Measurements from ENCODE around the gene PHACTR3. TPM values are rescaled to one million over a fixed set of nuclear protein-coding genes. Genes with fewer than 3 reads are reported as not detected.

The PHACTR3 gene
- total and polyA plus RNA-seq, 2 experiments from 2014 or later, result 0.45 to 0.61 TPM

- no peak for TF ChIP-seq REST (IDR thresholded peaks at IDR 0.05; ENCODE audit: unreplicated experiment)
Observed at GRCh38 chr20:59662856-59663512, 58.6 kb downstream of the PHACTR3 start (continued).

- Mint-ChIP-seq H3K4me3 (no peak overlapping the region), H3K4me1 (no peaks in the 10 kb centered on the region), H3K27me3 (ENCODE audit: insufficient read depth, low read depth, poor library complexity) (peaks cover 18% of the 10 kb centered on the region), H3K27ac (no peak overlapping the region), H3K36me3 (ENCODE audit: low read depth) (peaks cover 3% of the 10 kb centered on the region; the same call in 2 of the 3 replicates), H3K9me3 (peaks cover 14% of the 10 kb centered on the region)
- Histone ChIP-seq H3K4me3 (no peak overlapping the region), H2AFZ (no peak overlapping the region), H3K27me3 (ENCODE audit: insufficient read depth) (peaks cover 4% of the 10 kb centered on the region; the same call in 1 of the 2 replicates), H3K4me1 (ENCODE audit: insufficient read depth) (no peaks in the 10 kb centered on the region), H3K36me3 (ENCODE audit: insufficient read depth) (no peaks in the 10 kb centered on the region), H3F3A (replicated peaks; ENCODE audit: low read depth) (no peaks in the 10 kb centered on the region), H3K79me2 (replicated peaks; ENCODE audit: insufficient read depth) (no peaks in the 10 kb centered on the region), H3K4me2 (no peak overlapping the region), H3K9me2 (ENCODE audit: insufficient read depth) (no peaks in the 10 kb centered on the region), H3K27ac (ENCODE audit: low read depth) (no peak overlapping the region), H4K20me1 (replicated peaks; ENCODE audit: insufficient read depth) (no peaks in the 10 kb centered on the region)
- DNase-seq (ENCODE audit: low spot score) (no peak), ATAC-seq (no peak)
- TF ChIP-seq ZNF462 (CRISPR knock-in tag; IDR thresholded peaks at IDR 0.05) (no peak), STAT1 (IDR thresholded peaks at IDR 0.05; ENCODE audit: unreplicated experiment) (no peak), ZNF331 (CRISPR knock-in tag; IDR thresholded peaks at IDR 0.05; ENCODE audit: low read depth) (no peak), ETS1 (IDR thresholded peaks at IDR 0.05) (no peak), NANOG (IDR thresholded peaks at IDR 0.05; ENCODE audit: borderline replicate concordance) (no peak), ZNF114 (CRISPR knock-in tag; IDR thresholded peaks at IDR 0.05) (no peak), EZH2phosphoT487 (IDR thresholded peaks at IDR 0.05; ENCODE audit: unreplicated experiment) (no peak), JUNB (IDR thresholded peaks at IDR 0.05; ENCODE audit: unreplicated experiment) (no peak), CREB1 (CRISPR knock-in tag; IDR thresholded peaks at IDR 0.05; ENCODE audit: low read depth) (no peak), POLR2AphosphoS5 (IDR thresholded peaks at IDR 0.05; ENCODE audit: low read depth) (no peak)
Observed at GRCh38 chr20:59663513-59664060, 59.2 kb downstream of the PHACTR3 start.
